GM18870 (cell line): ENCODE results near the gene HNRNPA0.
A peak's percentile ranks its signal among the peaks of the same experiment; 100 is the strongest.
"Not testable (repeated sequence)": the region's sequence is repeated elsewhere in the genome, so short reads cannot be mapped to it uniquely, and the experiment has no call there.

Experiments
- ATAC-seq: cut with Tn5 transposase; IDR thresholded peaks from one replicate; pipeline ENCODE4 v1.9.1; 2021; ENCODE audit warnings: moderate library complexity; ENCODE audit not compliant: unreplicated experiment

HNRNPA0 gene

DNA sequence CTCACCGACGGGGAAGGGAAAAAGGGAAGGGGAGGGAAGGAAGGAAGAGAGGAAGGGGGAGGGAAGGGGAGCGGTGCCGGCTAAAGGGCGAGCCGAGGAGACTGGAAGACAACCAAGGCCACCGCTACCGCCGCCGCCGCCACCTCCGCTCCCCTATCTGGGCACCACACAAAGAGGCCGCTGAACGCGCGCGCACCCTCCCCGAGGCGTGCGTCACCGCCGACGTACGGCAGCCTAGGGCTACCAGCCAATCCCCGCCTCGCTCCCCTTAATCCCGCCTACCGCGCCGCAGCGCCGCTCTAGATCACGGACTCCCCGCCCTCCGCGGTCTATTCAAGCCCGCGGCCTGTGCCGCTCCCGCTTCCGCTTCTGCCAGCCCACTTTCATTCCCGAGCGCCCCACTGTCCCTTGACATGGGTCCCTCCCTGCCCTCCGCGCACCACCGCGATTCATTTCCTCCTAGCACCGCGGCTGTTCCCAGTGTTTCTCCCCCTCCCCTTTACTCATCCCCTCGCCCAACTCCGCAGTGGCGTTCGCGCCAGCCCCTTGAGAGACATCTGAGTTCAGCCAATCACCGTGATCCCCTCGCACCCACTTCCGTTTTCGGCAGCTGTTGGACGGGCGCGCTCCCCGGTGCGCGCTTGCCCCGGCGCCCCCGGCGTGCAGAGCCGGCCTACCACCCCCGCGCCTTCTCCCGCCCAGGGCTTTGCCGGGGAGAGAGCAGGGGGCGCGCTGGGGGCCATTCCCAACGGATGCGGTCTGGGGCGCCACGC, at the start of gene HNRNPA0:
Gene HNRNPA0, minus strand, starts transcription at position 176 of the 773 bp plus-strand sequence. CDS start 297 bp downstream, outside the sequence.
- ATAC-seq = peak; percentile 73

DNA sequence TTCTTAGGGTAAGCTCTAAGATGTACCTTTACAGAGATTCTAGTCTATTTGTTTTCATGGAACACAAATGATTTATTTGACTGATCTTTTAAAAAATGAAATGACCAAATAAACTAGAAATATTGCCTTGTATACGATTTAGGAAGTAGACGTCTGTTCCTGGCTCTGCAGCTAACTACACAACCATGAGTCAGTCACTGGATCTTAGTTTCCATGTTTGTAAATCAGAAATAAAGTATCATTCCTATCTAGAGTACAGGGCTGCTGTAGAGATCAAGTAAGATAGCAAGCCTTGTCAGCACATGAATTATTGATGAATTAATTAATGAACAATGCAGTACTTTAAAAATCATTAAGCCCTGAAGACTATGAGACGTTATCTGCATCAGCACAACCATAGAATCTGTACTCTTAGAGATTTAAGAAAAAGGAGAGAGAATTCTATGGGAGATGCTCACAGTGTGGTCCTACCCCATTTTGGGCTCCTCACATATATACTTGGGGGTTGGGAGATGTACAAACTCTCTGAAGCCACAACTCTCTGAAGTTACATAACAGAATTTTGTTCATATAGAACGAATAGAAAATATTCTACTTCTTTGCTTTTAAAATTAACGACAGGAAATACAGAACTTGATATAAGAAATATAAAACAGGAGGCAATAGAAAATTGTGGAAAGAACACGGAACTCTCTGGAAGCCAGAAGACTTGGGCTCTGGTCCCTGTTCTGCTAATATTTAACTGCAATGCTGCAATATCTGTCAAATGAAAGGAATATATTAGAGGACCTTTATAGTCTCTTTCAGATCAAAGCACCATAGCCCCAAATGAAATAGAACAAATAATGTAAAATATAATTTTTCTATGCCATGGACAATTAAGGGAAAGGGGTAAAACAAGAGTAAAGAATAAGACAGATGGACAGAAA, 48.4 kb upstream of the HNRNPA0 start:
- ATAC-seq = no peak

DNA sequence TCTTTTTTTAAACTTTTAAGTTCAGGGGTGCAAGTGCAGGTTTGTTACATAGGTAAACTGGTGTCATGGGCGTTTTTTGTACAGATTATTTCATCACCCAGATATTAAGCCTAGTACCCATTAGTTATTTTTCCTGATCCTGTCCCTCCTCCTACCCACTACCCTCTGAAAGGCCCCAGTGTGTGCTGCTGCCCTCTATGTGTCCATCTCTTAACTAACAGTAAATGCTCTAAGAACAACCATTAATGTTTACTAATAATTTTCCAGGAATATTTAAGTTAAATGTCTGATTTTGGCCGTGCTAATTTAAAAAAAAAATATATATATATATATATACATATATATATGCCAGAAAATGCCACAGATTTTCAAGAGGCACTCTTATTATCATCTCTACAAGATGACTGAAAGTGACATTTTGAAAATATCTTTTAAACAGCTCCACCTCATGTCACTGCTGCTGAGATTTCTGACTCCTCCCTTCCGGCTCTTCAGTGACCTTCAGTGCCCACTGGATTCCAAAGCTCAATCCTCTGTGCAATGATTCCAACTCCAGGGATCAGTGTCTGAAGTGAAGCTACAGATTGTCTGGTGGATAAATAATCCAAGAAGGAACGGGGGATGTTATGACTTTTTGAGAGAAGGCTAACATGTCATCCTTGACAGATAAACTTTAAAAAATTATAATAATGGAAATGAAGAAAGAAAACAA, 46.7 kb upstream of the HNRNPA0 start:
- ATAC-seq = no peak

GRCh38 chr5:137796279-137796678, 42.1 kb upstream of the HNRNPA0 start:
- no peak for ATAC-seq

DNA sequence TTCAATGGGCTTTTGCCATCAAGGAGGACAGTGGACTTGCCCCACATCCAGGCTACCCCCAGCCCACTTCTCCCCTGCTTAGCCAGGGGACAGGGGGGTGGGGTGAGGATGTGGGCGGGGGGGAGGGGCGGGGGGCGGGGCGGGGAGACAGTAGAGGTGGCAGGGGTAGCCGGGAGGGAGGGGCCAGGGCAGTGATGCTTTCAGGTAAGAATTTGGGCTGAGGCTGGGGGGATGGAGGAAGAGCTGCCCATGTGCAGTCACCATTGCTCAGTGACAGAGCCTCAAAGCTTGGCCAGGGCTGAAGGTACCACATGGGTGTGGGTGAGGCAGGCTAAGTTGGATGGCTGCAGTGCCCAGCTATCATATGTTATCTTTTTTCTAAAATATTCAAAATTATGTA, 40.7 kb upstream of the HNRNPA0 start:
- no peak for ATAC-seq

DNA sequence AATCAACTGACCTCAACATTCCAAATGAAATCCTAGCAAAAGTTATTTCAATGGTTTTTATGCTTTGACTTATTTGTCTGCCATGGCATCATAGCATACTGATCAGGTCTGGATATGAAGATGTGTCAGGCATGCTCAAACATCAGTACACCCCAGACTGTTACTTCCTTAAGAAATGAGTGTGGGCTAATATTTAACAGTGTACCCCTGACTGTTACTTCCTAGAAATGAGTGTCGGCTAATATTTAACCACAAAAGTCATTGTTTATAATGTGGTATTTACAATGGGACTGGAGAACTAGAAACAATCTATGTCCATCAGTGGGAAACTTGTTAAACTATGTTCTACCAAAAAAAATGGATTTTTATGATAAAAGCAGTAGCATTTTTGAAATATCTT, 38.1 kb upstream of the HNRNPA0 start:
- no peak for ATAC-seq

GRCh38 chr5:137791799-137792198, 37.6 kb upstream of the HNRNPA0 start:
- no peak for ATAC-seq

DNA sequence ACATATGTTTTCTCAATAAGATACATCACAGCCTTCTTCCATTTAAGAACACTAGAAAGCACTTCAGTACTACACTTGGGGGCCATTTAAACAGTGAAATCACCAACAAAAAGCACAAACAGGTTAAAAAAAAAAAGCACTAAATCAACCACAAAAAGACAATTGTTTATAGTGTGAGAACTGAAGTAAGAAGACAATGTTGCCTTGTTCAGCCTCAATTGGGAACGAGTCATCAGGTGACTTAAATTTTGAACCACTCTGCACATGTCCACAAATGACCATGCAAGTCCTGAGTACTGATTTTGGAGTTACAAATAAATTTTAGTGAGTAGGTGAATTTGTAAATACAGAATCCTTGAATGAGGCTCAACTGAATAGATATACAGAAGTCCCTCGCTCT, 37.2 kb upstream of the HNRNPA0 start:
- ATAC-seq = no peak

GRCh38 chr5:137788560-137788959, 34.4 kb upstream of the HNRNPA0 start:
- not testable (repeated sequence) for ATAC-seq

- ATAC-seq = no peak
Observed at GRCh38 chr5:137782984-137783536, 28.9 kb upstream of the HNRNPA0 start.

DNA sequence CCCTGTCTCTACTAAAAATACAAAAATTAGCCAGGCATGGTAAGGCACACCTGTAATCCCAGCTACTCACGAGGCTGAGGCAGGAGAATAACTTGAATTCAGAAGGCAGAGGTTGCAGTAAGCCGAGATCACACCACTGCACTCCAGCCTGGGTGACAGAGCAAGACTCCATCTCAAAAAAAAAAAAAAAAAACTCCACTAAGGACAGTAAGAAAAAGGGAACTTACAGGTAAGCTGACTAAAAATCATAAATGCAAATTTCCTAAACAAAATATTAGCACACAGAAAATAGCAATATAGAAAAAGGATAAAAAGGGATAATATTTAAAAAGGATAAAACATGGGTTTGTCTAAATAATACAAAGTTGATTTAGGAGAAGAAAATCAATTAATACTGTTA, 27.9 kb upstream of the HNRNPA0 start:
- ATAC-seq = no peak

DNA sequence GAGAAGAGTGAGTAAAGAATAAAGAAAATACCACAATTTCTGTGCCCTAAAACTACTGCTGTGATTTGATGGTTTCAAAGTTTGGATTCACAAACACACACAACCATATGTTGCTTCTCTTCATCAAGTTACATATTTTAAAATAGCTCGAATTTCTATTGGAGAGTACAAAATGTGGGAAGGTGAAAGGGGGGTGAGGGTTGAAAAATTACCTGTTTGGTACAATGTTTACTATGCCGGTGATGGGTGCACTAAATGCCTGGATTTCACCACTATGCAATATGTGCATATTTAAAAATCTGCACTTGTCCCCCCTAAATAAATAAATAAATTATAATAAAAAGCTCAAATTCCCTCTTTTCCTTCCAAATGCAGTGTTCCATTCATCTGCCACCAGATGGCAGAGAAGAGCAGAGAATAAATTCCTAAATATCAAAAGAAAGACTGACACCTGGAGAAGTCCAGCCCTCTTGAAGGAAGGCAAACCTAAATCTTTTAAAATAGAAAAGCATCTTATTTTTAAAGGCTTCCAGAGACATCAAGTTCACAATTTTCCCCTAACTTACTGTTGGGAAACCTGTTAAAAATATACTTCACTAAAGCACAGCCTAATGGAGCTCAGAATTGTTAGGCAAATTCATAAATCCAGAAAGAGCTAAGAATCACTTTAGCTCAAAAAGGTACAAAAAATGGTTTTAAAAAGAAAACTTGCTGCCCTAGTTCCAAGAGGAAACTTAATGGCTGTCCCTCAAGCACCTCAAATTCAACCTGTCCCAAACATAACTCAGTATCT, 24.8 kb upstream of the HNRNPA0 start:
- no peak for ATAC-seq

GRCh38 chr5:137767937-137768336, 13.8 kb upstream of the HNRNPA0 start:
- ATAC-seq = not testable (repeated sequence)

DNA sequence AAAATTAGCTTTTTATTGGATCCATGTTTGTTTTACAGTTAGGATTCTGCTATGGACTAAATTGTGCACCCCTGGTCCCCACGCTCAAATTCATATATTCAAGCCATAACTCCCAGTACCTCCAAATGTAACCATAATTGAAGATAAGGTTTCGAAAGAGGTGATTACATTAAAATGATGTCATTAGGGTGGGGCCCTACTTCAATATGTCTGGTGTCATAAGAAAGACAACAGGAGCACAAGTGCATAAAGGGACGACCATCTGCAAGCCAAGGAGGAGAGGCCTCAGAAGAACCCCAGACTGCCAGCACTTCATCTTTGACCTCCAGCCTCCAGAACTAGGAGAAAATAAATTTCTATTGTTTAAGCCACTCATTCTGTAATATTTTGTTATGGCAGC, 7.4 kb upstream of the HNRNPA0 start:
- ATAC-seq = no peak

- no peak for ATAC-seq
Observed at GRCh38 chr5:137760719-137761516, 6.8 kb upstream of the HNRNPA0 start.

- ATAC-seq = no peak
Observed at GRCh38 chr5:137760294-137760693, 6.1 kb upstream of the HNRNPA0 start.

DNA sequence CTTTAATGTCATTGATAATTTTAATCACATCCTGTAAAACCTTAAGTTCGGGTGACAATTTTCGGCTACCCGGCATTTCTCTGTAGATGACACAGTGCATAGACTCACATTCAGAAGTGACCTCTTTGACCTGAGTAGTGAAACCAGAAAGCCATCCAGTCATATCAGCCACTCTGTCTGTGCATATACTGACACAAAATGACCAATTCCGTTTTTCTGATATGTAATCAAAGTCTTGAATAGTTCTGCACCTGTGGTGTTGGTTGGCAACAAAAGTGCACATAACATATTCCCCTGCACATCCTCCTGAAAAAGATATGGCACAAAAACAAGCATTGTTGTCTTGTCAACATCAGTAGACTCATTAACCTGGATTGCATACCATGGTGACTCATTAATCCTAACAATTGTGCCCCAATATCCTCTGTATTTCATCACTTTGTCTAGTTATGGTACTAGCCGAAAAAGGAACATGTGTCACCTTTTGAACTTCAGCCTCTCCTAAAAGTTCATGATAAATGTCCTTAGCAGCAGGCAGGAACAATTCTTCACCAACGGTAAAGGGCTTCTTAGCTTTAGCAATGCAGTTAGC, 4.6 kb upstream of the HNRNPA0 start:
- ATAC-seq = peak; percentile 55

- no peak for ATAC-seq
Observed at GRCh38 chr5:137758121-137758520, 4.0 kb upstream of the HNRNPA0 start.

DNA sequence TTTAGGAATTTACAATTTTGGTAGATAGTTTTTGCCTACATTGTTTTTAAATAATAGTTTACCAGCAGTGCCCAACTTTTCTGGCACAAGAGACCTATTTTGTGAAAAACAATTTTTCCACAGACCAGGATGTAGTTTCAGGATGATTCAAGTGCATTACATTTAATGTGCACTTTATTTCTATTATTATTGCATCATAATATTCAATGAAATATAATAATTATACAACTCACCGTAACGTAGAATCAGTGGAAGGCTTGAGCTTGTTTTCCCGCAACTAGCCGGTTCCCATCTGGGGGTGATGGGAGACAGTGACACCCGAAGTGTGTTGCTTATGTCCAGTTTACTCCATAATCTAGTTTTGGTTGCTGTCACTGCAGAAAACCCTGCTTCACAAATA, 3.5 kb upstream of the HNRNPA0 start:
- ATAC-seq = no peak
